ENCODE results near the gene PCSK4. TPM values are rescaled to one million over a fixed set of nuclear protein-coding genes. Genes with fewer than 3 reads are reported as not detected.
"Not testable (repeated sequence)": the region's sequence is repeated elsewhere in the genome, so short reads cannot be mapped to it uniquely, and the experiment has no call there.

The PCSK4 gene
- polyA plus RNA-seq, 1 experiment = 1.3 TPM

- H3K4me3 ChIP-seq (ENCODE audit: low read depth, low read length) = peak overlapping the region; percentile 46
- CTCF ChIA-PET = interaction anchor here (0.8 to 3.7 kb wide), 19 partner anchors 8 to 201 kb away, joined by 3 to 21 read pairs (median 4); partner anchors contain the start of gene REEP6
- peaks cover 16% of the 10 kb centered on the region for H3K36me3 ChIP-seq (ENCODE audit: control insufficient read depth, insufficient read depth, low read length)
- POLR2A ChIA-PET = interaction anchor here (0.6 kb wide), 1 partner anchor 422 kb away, joined by 4 read pairs; no protein-coding TSS in a partner anchor
- TF ChIP-seq CTCF (IDR thresholded peaks at IDR 0.05; ENCODE audit: insufficient read depth, low read depth, low read length) = peak; percentile 32
- H3K27me3 ChIP-seq (ENCODE audit: control insufficient read depth, insufficient read depth, low read length) = peaks cover 14% of the 10 kb centered on the region
- DNase-seq (ENCODE audit: low read depth) = no peak
Measured at GRCh38 chr19:1445185-1445931, 44.8 kb downstream of the PCSK4 start.

GRCh38 chr19:1441677-1442438 is 48.3 kb downstream of the PCSK4 start:
- Histone ChIP-seq H3K27me3 (ENCODE audit: control insufficient read depth, insufficient read depth, low read length) (peaks cover 4% of the 10 kb centered on the region), H3K36me3 (ENCODE audit: control insufficient read depth, insufficient read depth, low read length) (peaks cover 23% of the 10 kb centered on the region), H3K4me3 (ENCODE audit: low read depth, low read length) (no peak overlapping the region)
- no peak for DNase-seq (ENCODE audit: low read depth)
- ChIA-PET POLR2A (no interaction called here), CTCF (interaction anchor here (0.7 kb wide), 1 partner anchor 139 kb away, joined by 3 read pairs; no protein-coding TSS in a partner anchor)
- no peak for TF ChIP-seq CTCF (IDR thresholded peaks at IDR 0.05; ENCODE audit: insufficient read depth, low read depth, low read length)

- peaks cover 23% of the 10 kb centered on the region for H3K36me3 ChIP-seq (ENCODE audit: control insufficient read depth, insufficient read depth, low read length)
- CTCF ChIA-PET = interaction anchor here (0.7 kb wide), 1 partner anchor 138 kb away, joined by 3 read pairs; no protein-coding TSS in a partner anchor
- H3K4me3 ChIP-seq (ENCODE audit: low read depth, low read length) = no peak overlapping the region
- POLR2A ChIA-PET = no interaction called here
- TF ChIP-seq CTCF (IDR thresholded peaks at IDR 0.05; ENCODE audit: insufficient read depth, low read depth, low read length) = no peak
- DNase-seq (ENCODE audit: low read depth) = no peak
- no peaks in the 10 kb centered on the region for H3K27me3 ChIP-seq (ENCODE audit: control insufficient read depth, insufficient read depth, low read length)
Measured at GRCh38 chr19:1441022-1441426, 49.1 kb downstream of the PCSK4 start.

GRCh38 chr19:1440418-1440801 is 49.7 kb downstream of the PCSK4 start:
- no peak for TF ChIP-seq CTCF (IDR thresholded peaks at IDR 0.05; ENCODE audit: insufficient read depth, low read depth, low read length)
- H3K36me3 ChIP-seq (ENCODE audit: control insufficient read depth, insufficient read depth, low read length) = peaks cover 26% of the 10 kb centered on the region
- ChIA-PET CTCF (no interaction called here), POLR2A (no interaction called here)
- no peaks in the 10 kb centered on the region for H3K27me3 ChIP-seq (ENCODE audit: control insufficient read depth, insufficient read depth, low read length)
- no peak overlapping the region for H3K4me3 ChIP-seq (ENCODE audit: low read depth, low read length)
- no peak for DNase-seq (ENCODE audit: low read depth)

GRCh38 chr19:1439525-1440417 is 50.4 kb downstream of the PCSK4 start:
- POLR2A ChIA-PET; CTCF ChIA-PET; DNase-seq (ENCODE audit: low read depth); H3K27me3 ChIP-seq (ENCODE audit: control insufficient read depth, insufficient read depth, low read length): not testable (repeated sequence)
- Histone ChIP-seq H3K36me3 (ENCODE audit: control insufficient read depth, insufficient read depth, low read length) (peaks cover 27% of the 10 kb centered on the region), H3K4me3 (ENCODE audit: low read depth, low read length) (peak overlapping the region; percentile 87)

Measured in BJ (cell line).